ENCODE results near the gene BICC1. TPM values are rescaled to one million over a fixed set of nuclear protein-coding genes. Genes with fewer than 3 reads are reported as not detected.

The BICC1 gene
- total and polyA plus RNA-seq, 4 donors: 0.82 to 6.1 (median 4.5) TPM

DNA sequence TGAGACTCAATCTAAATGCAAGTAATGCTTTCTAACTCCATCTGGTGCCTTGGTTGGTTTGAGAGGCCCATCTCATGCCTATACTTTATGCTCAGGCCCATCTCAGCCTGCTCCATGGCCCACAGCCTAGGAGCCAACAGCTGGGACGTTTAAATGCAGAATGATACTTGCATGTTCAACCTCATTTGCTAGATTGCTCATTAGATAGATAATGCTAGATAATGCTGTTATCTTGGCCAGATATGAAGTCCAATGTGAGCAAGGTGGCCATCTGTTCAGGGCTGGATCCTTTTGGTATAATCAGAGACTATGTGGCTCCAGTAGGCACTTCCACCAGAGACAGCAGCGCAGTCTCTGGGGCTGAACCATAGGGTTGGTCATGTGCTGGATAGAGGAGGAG is 342.1 kb downstream of the BICC1 start:
- H3K9ac ChIP-seq (ENCODE audit: low read depth in 1 of 2, low read length in 2 of 2): no peak overlapping the region
- no peaks in the 10 kb centered on the region for H3K4me1 ChIP-seq (ENCODE audit: control insufficient read depth in 4 of 4, insufficient read depth in 4 of 4, low read length in 3 of 4)
- no peaks in the 10 kb centered on the region for H3K36me3 ChIP-seq (ENCODE audit: control insufficient read depth in 4 of 4, insufficient read depth in 3 of 4, low read depth in 1 of 4, low read length in 3 of 4)
- no peak for TF ChIP-seq FOXA2 (IDR thresholded peaks at IDR 0.05)
- TF ChIP-seq, protein P1, sequence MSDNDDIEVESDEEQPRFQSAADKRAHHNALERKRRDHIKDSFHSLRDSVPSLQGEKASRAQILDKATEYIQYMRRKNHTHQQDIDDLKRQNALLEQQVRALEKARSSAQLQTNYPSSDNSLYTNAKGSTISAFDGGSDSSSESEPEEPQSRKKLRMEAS (IDR thresholded peaks at IDR 0.05): no peak
- 90% methylated on average over 2 of the region's 2 CpGs for WGBS
- H3K27me3 ChIP-seq (ENCODE audit: control insufficient read depth in 4 of 4, insufficient read depth in 4 of 4, low read length in 3 of 4): no peaks in the 10 kb centered on the region
- no peak for DNase-seq (ENCODE audit: low spot score)
- H3K4me3 ChIP-seq (ENCODE audit: low read depth in 1 of 3, low read length in 3 of 3): no peak overlapping the region
- no peak overlapping the region for H3K27ac ChIP-seq (ENCODE audit: low read depth in 1 of 2, low read length in 2 of 2)
- H3K9me3 ChIP-seq (ENCODE audit: control insufficient read depth in 4 of 4, low read length in 3 of 4): no peaks in the 10 kb centered on the region

DNA sequence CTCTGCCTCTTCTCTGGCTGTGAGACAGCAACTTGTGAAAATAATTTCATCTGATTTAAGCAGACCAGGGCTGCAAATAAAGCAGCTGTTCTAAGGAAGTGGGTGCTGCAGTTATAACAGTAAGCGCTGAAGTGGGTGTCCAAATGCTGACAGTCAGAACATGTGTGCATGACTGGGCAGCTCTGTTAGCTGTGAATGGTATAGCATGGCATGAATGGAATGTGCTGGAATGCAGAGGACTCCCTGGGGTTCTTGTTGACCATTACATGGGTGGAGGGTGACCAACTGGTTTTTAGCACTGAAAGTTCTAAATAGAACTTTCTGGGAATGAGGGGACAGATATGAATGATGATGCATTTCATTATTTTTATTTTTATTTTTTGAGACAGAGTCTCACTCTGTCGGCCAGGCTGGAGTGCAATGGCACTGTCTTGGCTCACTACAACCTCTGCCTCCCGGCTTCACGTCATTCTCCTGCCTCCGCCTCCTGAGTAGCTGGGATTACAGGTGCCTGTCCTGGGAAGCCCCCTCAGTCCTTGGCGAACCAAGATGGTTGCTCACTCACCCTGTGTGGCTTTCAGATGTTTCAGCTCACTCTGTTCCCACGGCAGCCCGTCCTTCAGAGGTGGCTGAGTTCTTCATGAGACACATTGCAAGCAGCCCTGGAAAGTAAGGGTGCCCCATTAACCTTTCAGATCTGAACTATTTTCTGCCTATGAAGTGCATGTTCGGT is 344.0 kb downstream of the BICC1 start:
- DNase-seq (ENCODE audit: low spot score): no peak
- Histone ChIP-seq H3K9ac (ENCODE audit: low read depth in 1 of 2, low read length in 2 of 2) (no peak overlapping the region), H3K9me3 (ENCODE audit: control insufficient read depth in 4 of 4, low read length in 3 of 4) (no peaks in the 10 kb centered on the region), H3K27ac (ENCODE audit: low read depth in 1 of 2, low read length in 2 of 2) (no peak overlapping the region), H3K4me1 (ENCODE audit: control insufficient read depth in 4 of 4, insufficient read depth in 4 of 4, low read length in 3 of 4) (no peaks in the 10 kb centered on the region), H3K36me3 (ENCODE audit: control insufficient read depth in 4 of 4, insufficient read depth in 3 of 4, low read depth in 1 of 4, low read length in 3 of 4) (no peaks in the 10 kb centered on the region), H3K4me3 (ENCODE audit: low read depth in 1 of 3, low read length in 3 of 3) (no peak overlapping the region), H3K27me3 (ENCODE audit: control insufficient read depth in 4 of 4, insufficient read depth in 4 of 4, low read length in 3 of 4) (no peaks in the 10 kb centered on the region)
- 80% methylated on average over 9 of the region's 9 CpGs for WGBS
- peak in 1 of 2 donors; percentile 6 for TF ChIP-seq RAD21 (IDR thresholded peaks at IDR 0.05)
- TF ChIP-seq, protein P2, sequence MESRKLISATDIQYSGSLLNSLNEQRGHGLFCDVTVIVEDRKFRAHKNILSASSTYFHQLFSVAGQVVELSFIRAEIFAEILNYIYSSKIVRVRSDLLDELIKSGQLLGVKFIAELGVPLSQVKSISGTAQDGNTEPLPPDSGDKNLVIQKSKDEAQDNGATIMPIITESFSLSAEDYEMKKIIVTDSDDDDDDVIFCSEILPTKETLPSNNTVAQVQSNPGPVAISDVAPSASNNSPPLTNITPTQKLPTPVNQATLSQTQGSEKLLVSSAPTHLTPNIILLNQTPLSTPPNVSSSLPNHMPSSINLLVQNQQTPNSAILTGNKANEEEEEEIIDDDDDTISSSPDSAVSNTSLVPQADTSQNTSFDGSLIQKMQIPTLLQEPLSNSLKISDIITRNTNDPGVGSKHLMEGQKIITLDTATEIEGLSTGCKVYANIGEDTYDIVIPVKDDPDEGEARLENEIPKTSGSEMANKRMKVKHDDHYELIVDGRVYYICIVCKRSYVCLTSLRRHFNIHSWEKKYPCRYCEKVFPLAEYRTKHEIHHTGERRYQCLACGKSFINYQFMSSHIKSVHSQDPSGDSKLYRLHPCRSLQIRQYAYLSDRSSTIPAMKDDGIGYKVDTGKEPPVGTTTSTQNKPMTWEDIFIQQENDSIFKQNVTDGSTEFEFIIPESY (IDR thresholded peaks at IDR 0.05): no peak
- TF ChIP-seq SP1 (IDR thresholded peaks at IDR 0.05): peak; percentile 18
- TF ChIP-seq, protein P1 (IDR thresholded peaks at IDR 0.05): no peak
- TF ChIP-seq EGR1 (IDR thresholded peaks at IDR 0.05; ENCODE audit: low read depth in 2 of 2): no peak
- no peak for TF ChIP-seq RXRA (IDR thresholded peaks at IDR 0.05)
- no peak for TF ChIP-seq HNF4G (IDR thresholded peaks at IDR 0.05)
- no peak for TF ChIP-seq TAF1 (conservative IDR thresholded peaks at IDR 0.05)
- no peak for TF ChIP-seq YY1 (IDR thresholded peaks at IDR 0.05)
- TF ChIP-seq FOXA2 (IDR thresholded peaks at IDR 0.05): no peak
- TF ChIP-seq HNF4A (conservative IDR thresholded peaks at IDR 0.05): no peak
- no peak for TF ChIP-seq JUND (IDR thresholded peaks at IDR 0.05)
- TF ChIP-seq GABPA (IDR thresholded peaks at IDR 0.05 in 1 of 2, conservative IDR thresholded peaks at IDR 0.05 in 1 of 2): no peak
- TF ChIP-seq, protein P3, sequence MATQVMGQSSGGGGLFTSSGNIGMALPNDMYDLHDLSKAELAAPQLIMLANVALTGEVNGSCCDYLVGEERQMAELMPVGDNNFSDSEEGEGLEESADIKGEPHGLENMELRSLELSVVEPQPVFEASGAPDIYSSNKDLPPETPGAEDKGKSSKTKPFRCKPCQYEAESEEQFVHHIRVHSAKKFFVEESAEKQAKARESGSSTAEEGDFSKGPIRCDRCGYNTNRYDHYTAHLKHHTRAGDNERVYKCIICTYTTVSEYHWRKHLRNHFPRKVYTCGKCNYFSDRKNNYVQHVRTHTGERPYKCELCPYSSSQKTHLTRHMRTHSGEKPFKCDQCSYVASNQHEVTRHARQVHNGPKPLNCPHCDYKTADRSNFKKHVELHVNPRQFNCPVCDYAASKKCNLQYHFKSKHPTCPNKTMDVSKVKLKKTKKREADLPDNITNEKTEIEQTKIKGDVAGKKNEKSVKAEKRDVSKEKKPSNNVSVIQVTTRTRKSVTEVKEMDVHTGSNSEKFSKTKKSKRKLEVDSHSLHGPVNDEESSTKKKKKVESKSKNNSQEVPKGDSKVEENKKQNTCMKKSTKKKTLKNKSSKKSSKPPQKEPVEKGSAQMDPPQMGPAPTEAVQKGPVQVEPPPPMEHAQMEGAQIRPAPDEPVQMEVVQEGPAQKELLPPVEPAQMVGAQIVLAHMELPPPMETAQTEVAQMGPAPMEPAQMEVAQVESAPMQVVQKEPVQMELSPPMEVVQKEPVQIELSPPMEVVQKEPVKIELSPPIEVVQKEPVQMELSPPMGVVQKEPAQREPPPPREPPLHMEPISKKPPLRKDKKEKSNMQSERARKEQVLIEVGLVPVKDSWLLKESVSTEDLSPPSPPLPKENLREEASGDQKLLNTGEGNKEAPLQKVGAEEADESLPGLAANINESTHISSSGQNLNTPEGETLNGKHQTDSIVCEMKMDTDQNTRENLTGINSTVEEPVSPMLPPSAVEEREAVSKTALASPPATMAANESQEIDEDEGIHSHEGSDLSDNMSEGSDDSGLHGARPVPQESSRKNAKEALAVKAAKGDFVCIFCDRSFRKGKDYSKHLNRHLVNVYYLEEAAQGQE (IDR thresholded peaks at IDR 0.05): no peak
- TF ChIP-seq, protein P4, sequence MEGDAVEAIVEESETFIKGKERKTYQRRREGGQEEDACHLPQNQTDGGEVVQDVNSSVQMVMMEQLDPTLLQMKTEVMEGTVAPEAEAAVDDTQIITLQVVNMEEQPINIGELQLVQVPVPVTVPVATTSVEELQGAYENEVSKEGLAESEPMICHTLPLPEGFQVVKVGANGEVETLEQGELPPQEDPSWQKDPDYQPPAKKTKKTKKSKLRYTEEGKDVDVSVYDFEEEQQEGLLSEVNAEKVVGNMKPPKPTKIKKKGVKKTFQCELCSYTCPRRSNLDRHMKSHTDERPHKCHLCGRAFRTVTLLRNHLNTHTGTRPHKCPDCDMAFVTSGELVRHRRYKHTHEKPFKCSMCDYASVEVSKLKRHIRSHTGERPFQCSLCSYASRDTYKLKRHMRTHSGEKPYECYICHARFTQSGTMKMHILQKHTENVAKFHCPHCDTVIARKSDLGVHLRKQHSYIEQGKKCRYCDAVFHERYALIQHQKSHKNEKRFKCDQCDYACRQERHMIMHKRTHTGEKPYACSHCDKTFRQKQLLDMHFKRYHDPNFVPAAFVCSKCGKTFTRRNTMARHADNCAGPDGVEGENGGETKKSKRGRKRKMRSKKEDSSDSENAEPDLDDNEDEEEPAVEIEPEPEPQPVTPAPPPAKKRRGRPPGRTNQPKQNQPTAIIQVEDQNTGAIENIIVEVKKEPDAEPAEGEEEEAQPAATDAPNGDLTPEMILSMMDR (IDR thresholded peaks at IDR 0.05; ENCODE audit: low read depth, low read length, missing input control): no peak
- TF ChIP-seq, protein P5, sequence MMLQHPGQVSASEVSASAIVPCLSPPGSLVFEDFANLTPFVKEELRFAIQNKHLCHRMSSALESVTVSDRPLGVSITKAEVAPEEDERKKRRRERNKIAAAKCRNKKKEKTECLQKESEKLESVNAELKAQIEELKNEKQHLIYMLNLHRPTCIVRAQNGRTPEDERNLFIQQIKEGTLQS (IDR thresholded peaks at IDR 0.05): no peak
- no peak for TF ChIP-seq FOXA1 (IDR thresholded peaks at IDR 0.05)
- TF ChIP-seq NR2F2 (IDR thresholded peaks at IDR 0.05): peak; percentile 61

Data from liver (tissue), 9 donors.